HCT116 (cell line): ENCODE data around the gene MGRN1. TPM values are rescaled to one million over a fixed set of nuclear protein-coding genes. Genes with fewer than 3 reads are reported as not detected.

Experiments used
- ATAC-seq: fragments of 200-7000 bp; cut with Tn5 transposase; 2 replicates; pipeline ENCODE4 v1.9.1; 2020; ENCODE audit warnings: mild to moderate bottlenecking, moderate library complexity
- BruUV-seq: library from RNA; stranded (reverse); fragments of 400-500 nt; replicated peaks from 2 replicates; lab custom pipeline; 2021; lab: Mats Ljungman, UMichigan
- CTCF ChIA-PET: fragments of 300-600 bp; sonication (Branson Sonifier 250); formaldehyde crosslinking; loops from one replicate; lab custom pipeline; 2021; ENCODE audit warnings: antibody characterized with exemption; lab: Charles Lee
- POLR2A ChIA-PET: fragments of 300-600, 350-600 bp; sonication (Branson Sonifier 250); formaldehyde crosslinking; loops from one replicate; lab custom pipeline; 2021; ENCODE audit warnings: antibody characterized with exemption; lab: Charles Lee
- RAD21 ChIA-PET, 2 experiments: fragments of 300-600 bp; sonication (Branson Sonifier 250); formaldehyde crosslinking; loops; one replicate each; lab custom pipeline; 2023; ENCODE audit warnings: low total read pairs in 2 of 2; ENCODE audit not compliant: uncharacterized antibody in 2 of 2, unreplicated experiment in 2 of 2, low non-redundant PET in 1 of 2; lab: Charles Lee
- DNase-seq: peaks from one replicate; pipeline ENCODE4 v3.0.0-alpha.2; 2010; ENCODE audit warnings: low read depth, low spot score
- H2AFZ ChIP-seq: fragments of 200-600 bp; shearing (Covaris generic), sonication (generic); 2 replicates; pipeline ENCODE4 v1.6.1; 2017; ENCODE audit warnings: low read depth, mixed run types, mixed read lengths, antibody characterized with exemption, low read length; ENCODE audit not compliant: poor library complexity, severe bottlenecking
- H3K27ac ChIP-seq: 2 replicates; pipeline ENCODE4 v1.5.1; 2012; ENCODE audit warnings: low read depth, low read length
- H3K27me3 ChIP-seq: fragments of 200-600 bp; sonication (generic); 2 replicates; pipeline ENCODE4 v1.6.1; 2016; ENCODE audit warnings: mixed run types, low read length, mixed read lengths; ENCODE audit not compliant: insufficient read depth
- H3K36me3 ChIP-seq, 2 experiments: fragments of 200-500 bp in 1 of 2; fragments of 200-600 bp in 1 of 2; sonication (Bioruptor generic) in 1 of 2; sonication (generic) in 1 of 2; 2 replicates each; pipeline versions ENCODE4 v1.5.1 to v1.6.1; 2014 to 2016; ENCODE audit warnings: low read length in 2 of 2, inconsistent platforms in 1 of 2, mixed read lengths in 1 of 2, mixed run types in 1 of 2; ENCODE audit not compliant: insufficient read depth in 2 of 2, control insufficient read depth in 1 of 2
- H3K4me1 ChIP-seq, 2 experiments: fragments of 200-600 bp in 1 of 2; sonication (generic) in 1 of 2; 2 replicates each; pipeline versions ENCODE4 v1.5.1 to v1.6.1; 2012 to 2017; ENCODE audit warnings: low read length in 2 of 2, inconsistent platforms in 1 of 2, mild to moderate bottlenecking in 1 of 2, mixed read lengths in 1 of 2, mixed run types in 1 of 2, moderate library complexity in 1 of 2; ENCODE audit not compliant: insufficient read depth in 2 of 2, control insufficient read depth in 1 of 2
- H3K4me2 ChIP-seq: fragments of 200-600 bp; sonication (generic); 2 replicates; pipeline ENCODE4 v1.6.1; 2017; ENCODE audit warnings: mixed run types, low read length, mixed read lengths
- H3K4me3 ChIP-seq, 2 experiments: fragments of 200-600 bp in 1 of 2; sonication (generic) in 1 of 2; replicated peaks in 1 of 2; 2 replicates each; pipeline ENCODE4 v1.5.1; 2011 to 2016; ENCODE audit warnings: low read length in 2 of 2, control low read depth in 1 of 2, low read depth in 1 of 2, mild to moderate bottlenecking in 1 of 2, mixed read lengths in 1 of 2, mixed run types in 1 of 2
- H3K79me2 ChIP-seq: fragments of 200-600 bp; sonication (generic); 2 replicates; pipeline ENCODE4 v1.6.1; 2017; ENCODE audit warnings: mild to moderate bottlenecking, mixed run types, low read length, moderate library complexity, mixed read lengths; ENCODE audit not compliant: insufficient read depth
- H3K9ac ChIP-seq: fragments of 200-600 bp; sonication (generic); 2 replicates; pipeline ENCODE4 v1.6.1; 2016; ENCODE audit warnings: low read length, mixed read lengths
- H3K9me2 ChIP-seq: fragments of 200-600 bp; sonication (generic), shearing (Covaris generic); 2 replicates; pipeline ENCODE4 v1.6.1; 2017; ENCODE audit warnings: mixed run types, mild to moderate bottlenecking, moderate library complexity; ENCODE audit not compliant: insufficient read depth
- H3K9me3 ChIP-seq, 2 experiments: fragments of 200-500 bp in 1 of 2; fragments of 200-600 bp in 1 of 2; sonication (Bioruptor generic) in 1 of 2; sonication (generic) in 1 of 2; 2 replicates each; pipeline ENCODE4 v1.6.1; 2014 to 2017; ENCODE audit warnings: low read length in 2 of 2, mixed read lengths in 2 of 2, inconsistent platforms in 1 of 2, low read depth in 1 of 2, mild to moderate bottlenecking in 1 of 2, mixed run types in 1 of 2, moderate library complexity in 1 of 2; ENCODE audit not compliant: control insufficient read depth in 1 of 2, insufficient read depth in 1 of 2
- H4K20me1 ChIP-seq: fragments of 200-600 bp; sonication (generic), shearing (Covaris generic); 2 replicates; pipeline ENCODE4 v1.6.1; 2017; ENCODE audit warnings: mixed run types, mild to moderate bottlenecking, moderate library complexity; ENCODE audit not compliant: insufficient read depth
- CBX3 ChIP-seq: IDR thresholded peaks from 2 replicates; pipeline ENCODE4 v1.6.1; 2012; ENCODE audit warnings: low read depth
- CEBPB ChIP-seq: IDR thresholded peaks from 2 replicates; pipeline ENCODE4 v1.6.1; 2012; ENCODE audit warnings: low read depth
- EGR1 ChIP-seq: IDR thresholded peaks from 2 replicates; pipeline ENCODE4 v1.6.1; 2012; ENCODE audit warnings: low read depth
- ELF1 ChIP-seq: IDR thresholded peaks from 2 replicates; pipeline ENCODE4 v1.6.1; 2012; ENCODE audit warnings: low read depth, borderline replicate concordance
- EZH2 ChIP-seq: fragments of 200-600 bp; sonication (generic); IDR thresholded peaks from 2 replicates; pipeline ENCODE4 v1.6.1; 2017; ENCODE audit warnings: antibody characterized with exemption, mixed run types
- EZH2phosphoT487 ChIP-seq: fragments of 200-600 bp; IDR thresholded peaks from 2 replicates; pipeline ENCODE4 v1.6.1; 2018; ENCODE audit warnings: antibody characterized with exemption, borderline replicate concordance
- FOSL1 ChIP-seq: IDR thresholded peaks from 2 replicates; pipeline ENCODE4 v1.6.1; 2012; ENCODE audit warnings: low read depth
- JUND ChIP-seq: IDR thresholded peaks from 2 replicates; pipeline ENCODE4 v1.6.1; 2012
- POLR2AphosphoS5 ChIP-seq: IDR thresholded peaks from 2 replicates; pipeline ENCODE4 v1.6.1; 2011; ENCODE audit warnings: mild to moderate bottlenecking, low read depth, low read length, moderate library complexity
- RAD21 ChIP-seq: IDR thresholded peaks from 2 replicates; pipeline ENCODE4 v1.6.1; 2012; ENCODE audit warnings: low read depth, mild to moderate bottlenecking
- SIN3A ChIP-seq: IDR thresholded peaks from 2 replicates; pipeline ENCODE4 v1.6.1; 2012; ENCODE audit warnings: low read depth
- SP1 ChIP-seq: IDR thresholded peaks from 2 replicates; pipeline ENCODE4 v1.6.1; 2012; ENCODE audit warnings: low read depth
- SRF ChIP-seq: IDR thresholded peaks from 2 replicates; pipeline ENCODE4 v1.6.1; 2012; ENCODE audit warnings: low read depth
- ZFX ChIP-seq: fragments of 450-650 bp; IDR thresholded peaks from 2 replicates; pipeline ENCODE4 v1.6.1; 2017
- intact Hi-C: fragments of 100-400 bp; cut with micrococcal nuclease; formaldehyde crosslinking; loops from 2 replicates; pipeline ENCODE4 v1.10.0; 2022
- total RNA-seq: library from RNA; stranded (reverse); gene quantifications from one replicate; pipeline ENCODE4 v1.2.1, GENCODE V29; 2021; ENCODE audit not compliant: unreplicated experiment
- TF ChIP-seq, protein P1 (sequence below), 3 experiments: fragments of 200-600 bp in 1 of 3; sonication (generic) in 1 of 3; IDR thresholded peaks in 2 of 3; conservative IDR thresholded peaks in 1 of 3; 2 replicates each; pipeline ENCODE4 v1.5.1; 2012 to 2017; ENCODE audit warnings: low read depth in 2 of 3, low read length in 2 of 3, antibody characterized with exemption in 1 of 3, borderline replicate concordance in 1 of 3, control low read depth in 1 of 3, mild to moderate bottlenecking in 1 of 3, mixed read lengths in 1 of 3, mixed run types in 1 of 3, moderate library complexity in 1 of 3; ENCODE audit not compliant: insufficient read depth in 1 of 3
- TF ChIP-seq, protein P2 (sequence below): IDR thresholded peaks from 2 replicates; pipeline ENCODE4 v1.6.1; 2011; ENCODE audit warnings: mild to moderate bottlenecking, low read length, moderate library complexity; ENCODE audit not compliant: insufficient replicate concordance; ENCODE audit errors: extremely low read depth

Gene MGRN1
- total RNA-seq, 1 experiment from 2014 or later: 50.6 TPM

DNA sequence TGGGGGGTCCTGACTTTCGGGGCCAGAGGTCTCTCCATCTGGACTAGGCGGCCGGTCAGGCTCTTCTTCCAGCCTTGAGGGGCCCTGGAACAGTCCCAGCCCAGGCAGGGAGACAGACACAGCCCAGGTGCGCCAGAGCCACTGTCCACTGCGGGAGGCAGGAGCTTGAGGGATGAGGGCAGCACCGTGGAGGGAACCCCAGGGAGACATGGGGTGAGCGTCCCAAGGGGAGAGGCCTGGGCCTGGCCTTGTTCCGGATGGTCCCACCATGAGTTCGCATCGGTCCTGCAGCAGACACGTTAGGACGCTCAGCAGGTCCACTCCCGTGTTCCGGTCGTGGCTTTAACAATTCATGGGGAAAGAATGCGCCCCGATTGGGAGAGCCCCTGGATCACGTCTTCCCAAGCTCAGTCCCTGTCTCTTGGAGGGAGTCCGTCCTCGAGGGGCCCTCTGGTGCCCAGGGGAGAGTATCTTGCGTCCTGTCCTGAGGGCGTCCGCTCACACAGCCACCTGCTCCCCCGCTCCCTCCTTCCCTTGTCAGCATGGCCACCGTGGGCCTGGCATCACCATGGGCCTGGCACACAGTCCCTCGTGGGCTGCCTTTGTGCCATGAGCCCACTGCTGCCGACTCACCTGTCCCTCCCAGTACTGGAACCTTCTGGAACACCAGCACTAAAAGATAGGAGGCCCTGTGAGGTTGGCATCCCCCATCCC lies 62.0 kb downstream of the MGRN1 start:
- DNase-seq (no peak), ATAC-seq (no peak)
- Histone ChIP-seq H3K79me2 (no peaks in the 10 kb centered on the region), H3K9me3 (no peaks in the 10 kb centered on the region), H3K4me3 (no peak overlapping the region), H4K20me1 (no peaks in the 10 kb centered on the region), H3K9ac (no peak overlapping the region), H3K4me1 (no peaks in the 10 kb centered on the region), H3K9me2 (no peaks in the 10 kb centered on the region), H2AFZ (no peak overlapping the region), H3K27ac (no peak overlapping the region), H3K4me2 (no peak overlapping the region), H3K36me3 (peaks cover 0 to 7% of the 10 kb centered on the region in 2 experiments; a peak in 1 of 4 replicates), H3K27me3 (no peaks in the 10 kb centered on the region)
- ChIA-PET RAD21 (no interaction called here), CTCF (no interaction called here), POLR2A (no interaction called here)
- BruUV-seq: no TSS peak
- intact Hi-C loops: no loop called here
- no peak for TF ChIP-seq JUND
- TF ChIP-seq ELF1: no peak
- TF ChIP-seq EZH2: no peak
- TF ChIP-seq EGR1: no peak
- TF ChIP-seq CEBPB: no peak
- TF ChIP-seq, protein P1, sequence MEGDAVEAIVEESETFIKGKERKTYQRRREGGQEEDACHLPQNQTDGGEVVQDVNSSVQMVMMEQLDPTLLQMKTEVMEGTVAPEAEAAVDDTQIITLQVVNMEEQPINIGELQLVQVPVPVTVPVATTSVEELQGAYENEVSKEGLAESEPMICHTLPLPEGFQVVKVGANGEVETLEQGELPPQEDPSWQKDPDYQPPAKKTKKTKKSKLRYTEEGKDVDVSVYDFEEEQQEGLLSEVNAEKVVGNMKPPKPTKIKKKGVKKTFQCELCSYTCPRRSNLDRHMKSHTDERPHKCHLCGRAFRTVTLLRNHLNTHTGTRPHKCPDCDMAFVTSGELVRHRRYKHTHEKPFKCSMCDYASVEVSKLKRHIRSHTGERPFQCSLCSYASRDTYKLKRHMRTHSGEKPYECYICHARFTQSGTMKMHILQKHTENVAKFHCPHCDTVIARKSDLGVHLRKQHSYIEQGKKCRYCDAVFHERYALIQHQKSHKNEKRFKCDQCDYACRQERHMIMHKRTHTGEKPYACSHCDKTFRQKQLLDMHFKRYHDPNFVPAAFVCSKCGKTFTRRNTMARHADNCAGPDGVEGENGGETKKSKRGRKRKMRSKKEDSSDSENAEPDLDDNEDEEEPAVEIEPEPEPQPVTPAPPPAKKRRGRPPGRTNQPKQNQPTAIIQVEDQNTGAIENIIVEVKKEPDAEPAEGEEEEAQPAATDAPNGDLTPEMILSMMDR (IDR thresholded peaks at IDR 0.05 in 2 of 3, conservative IDR thresholded peaks at IDR 0.05 in 1 of 3; ENCODE audit: borderline replicate concordance in 1 of 3, insufficient read depth in 1 of 3, low read depth in 2 of 3, low read length in 2 of 3): no peak
- no peak for TF ChIP-seq FOSL1
- no peak for TF ChIP-seq POLR2AphosphoS5
- TF ChIP-seq EZH2phosphoT487: no peak
- no peak for TF ChIP-seq ZFX
- no peak for TF ChIP-seq CBX3
- no peak for TF ChIP-seq SP1
- TF ChIP-seq SIN3A: no peak
- TF ChIP-seq, protein P2, sequence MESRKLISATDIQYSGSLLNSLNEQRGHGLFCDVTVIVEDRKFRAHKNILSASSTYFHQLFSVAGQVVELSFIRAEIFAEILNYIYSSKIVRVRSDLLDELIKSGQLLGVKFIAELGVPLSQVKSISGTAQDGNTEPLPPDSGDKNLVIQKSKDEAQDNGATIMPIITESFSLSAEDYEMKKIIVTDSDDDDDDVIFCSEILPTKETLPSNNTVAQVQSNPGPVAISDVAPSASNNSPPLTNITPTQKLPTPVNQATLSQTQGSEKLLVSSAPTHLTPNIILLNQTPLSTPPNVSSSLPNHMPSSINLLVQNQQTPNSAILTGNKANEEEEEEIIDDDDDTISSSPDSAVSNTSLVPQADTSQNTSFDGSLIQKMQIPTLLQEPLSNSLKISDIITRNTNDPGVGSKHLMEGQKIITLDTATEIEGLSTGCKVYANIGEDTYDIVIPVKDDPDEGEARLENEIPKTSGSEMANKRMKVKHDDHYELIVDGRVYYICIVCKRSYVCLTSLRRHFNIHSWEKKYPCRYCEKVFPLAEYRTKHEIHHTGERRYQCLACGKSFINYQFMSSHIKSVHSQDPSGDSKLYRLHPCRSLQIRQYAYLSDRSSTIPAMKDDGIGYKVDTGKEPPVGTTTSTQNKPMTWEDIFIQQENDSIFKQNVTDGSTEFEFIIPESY: no peak
- TF ChIP-seq RAD21: no peak
- no peak for TF ChIP-seq SRF
